HEK293T (cell line): ENCODE data around the gene MGMT.

ENCODE experiments used
- CTCF ChIA-PET: fragments of 350-600 bp; formaldehyde crosslinking; extraction: SDS; loops from one replicate; lab custom pipeline; 2021; ENCODE audit warnings: antibody characterized with exemption, inconsistent platforms; lab: Yijun Ruan, JAX
- POLR2A ChIA-PET: fragments of 350-600 bp; formaldehyde crosslinking; extraction: SDS; loops from one replicate; lab custom pipeline; 2020; ENCODE audit warnings: antibody characterized with exemption, inconsistent platforms; lab: Yijun Ruan, JAX
- DNase-seq: peaks from one replicate; pipeline ENCODE4 v3.0.0; 2012; ENCODE audit warnings: mixed read lengths; ENCODE audit errors: extremely low spot score
- ARNT ChIP-seq: fragments of 450-650 bp; IDR thresholded peaks from 2 replicates; pipeline ENCODE4 v1.6.1; 2017; ENCODE audit warnings: mild to moderate bottlenecking
- BHLHE40 ChIP-seq: fragments of 450-650 bp; IDR thresholded peaks from 2 replicates; pipeline ENCODE4 v1.6.1; 2016; ENCODE audit warnings: mild to moderate bottlenecking, moderate library complexity, borderline replicate concordance
- CTBP1 ChIP-seq: fragments of 450-650 bp; IDR thresholded peaks from 2 replicates; pipeline ENCODE4 v1.6.1; 2016; ENCODE audit warnings: borderline replicate concordance
- FOXA1 ChIP-seq: fragments of 450-650 bp; IDR thresholded peaks from 2 replicates; pipeline ENCODE4 v1.6.1; 2016; ENCODE audit warnings: mild to moderate bottlenecking
- FOXK2 ChIP-seq: fragments of 450-650 bp; IDR thresholded peaks from 2 replicates; pipeline ENCODE4 v1.6.1; 2016; ENCODE audit warnings: mild to moderate bottlenecking
- FOXM1 ChIP-seq: fragments of 450-650 bp; IDR thresholded peaks from 2 replicates; pipeline ENCODE4 v1.6.1; 2017; ENCODE audit warnings: mild to moderate bottlenecking, borderline replicate concordance
- HDGF ChIP-seq: fragments of 450-650 bp; IDR thresholded peaks from 2 replicates; pipeline ENCODE4 v1.6.1; 2017; ENCODE audit warnings: antibody characterized with exemption, borderline replicate concordance
- L3MBTL2 ChIP-seq: fragments of 450-650 bp; conservative IDR thresholded peaks from 2 replicates; pipeline ENCODE4 v1.6.1; 2016; ENCODE audit warnings: mild to moderate bottlenecking
- LEF1 ChIP-seq: fragments of 450-650 bp; IDR thresholded peaks from 2 replicates; pipeline ENCODE4 v1.6.1; 2017; ENCODE audit warnings: mild to moderate bottlenecking, borderline replicate concordance
- NFRKB ChIP-seq: fragments of 450-650 bp; IDR thresholded peaks from 2 replicates; pipeline ENCODE4 v1.6.1; 2016; ENCODE audit warnings: mild to moderate bottlenecking, moderate library complexity
- PKNOX1 ChIP-seq: fragments of 450-650 bp; IDR thresholded peaks from 2 replicates; pipeline ENCODE4 v1.6.1; 2016
- SP1 ChIP-seq: fragments of 450-650 bp; IDR thresholded peaks from 2 replicates; pipeline ENCODE4 v1.6.1; 2017
- SUZ12 ChIP-seq: fragments of 450-650 bp; IDR thresholded peaks from 2 replicates; pipeline ENCODE4 v1.6.1; 2016; ENCODE audit warnings: mild to moderate bottlenecking
- TARDBP ChIP-seq: fragments of 450-650 bp; IDR thresholded peaks from 2 replicates; pipeline ENCODE4 v1.6.1; 2016
- ZNF384 ChIP-seq: fragments of 450-650 bp; IDR thresholded peaks from 2 replicates; pipeline ENCODE4 v1.6.1; 2016

MGMT gene

GRCh38 chr10:129506101-129506797 lies 39.2 kb downstream of the MGMT start:
- POLR2A ChIA-PET, result no interaction called here
- no peak for DNase-seq
- CTCF ChIA-PET, result no interaction called here
- no peak for TF ChIP-seq TARDBP

- CTCF ChIA-PET, result no interaction called here
- POLR2A ChIA-PET, result no interaction called here
- DNase-seq, result no peak
- TF ChIP-seq NFRKB (no peak), FOXK2 (no peak), CTBP1 (no peak), PKNOX1 (no peak), HDGF (no peak), FOXA1 (no peak), L3MBTL2 (no peak), SP1 (no peak), SUZ12 (no peak), LEF1 (no peak), FOXM1 (no peak), ZNF384 (no peak)
These were observed 40.3 kb downstream of the MGMT start for GRCh38 chr10:129507216-129507889.

GRCh38 chr10:129509155-129509554 lies 42.1 kb downstream of the MGMT start:
- CTCF ChIA-PET, result no interaction called here
- POLR2A ChIA-PET, result no interaction called here
- no peak for DNase-seq
- TF ChIP-seq LEF1 (no peak), FOXA1 (no peak), CTBP1 (no peak), FOXM1 (no peak), ZNF384 (no peak)

- ChIA-PET POLR2A (no interaction called here), CTCF (no interaction called here)
- DNase-seq, result no peak
- TF ChIP-seq TARDBP (no peak), HDGF (no peak), BHLHE40 (no peak), FOXK2 (no peak), ARNT (no peak)
These were observed 42.8 kb downstream of the MGMT start for GRCh38 chr10:129509835-129510234.

GRCh38 chr10:129511086-129511485 lies 44.0 kb downstream of the MGMT start:
- DNase-seq, result no peak
- ChIA-PET CTCF (no interaction called here), POLR2A (no interaction called here)
- TF ChIP-seq FOXM1 (no peak), TARDBP (no peak), PKNOX1 (no peak), NFRKB (no peak), SP1 (no peak), ARNT (no peak), ZNF384 (no peak), FOXA1 (no peak), FOXK2 (no peak), BHLHE40 (no peak), LEF1 (no peak), HDGF (no peak)

GRCh38 chr10:129511758-129512157 lies 44.7 kb downstream of the MGMT start:
- ChIA-PET POLR2A (no interaction called here), CTCF (no interaction called here)
- TF ChIP-seq ZNF384, result no peak
- TF ChIP-seq CTBP1, result no peak
- no peak for TF ChIP-seq FOXK2
- no peak for TF ChIP-seq HDGF
- no peak for TF ChIP-seq ARNT
- no peak for TF ChIP-seq SUZ12
- no peak for DNase-seq

GRCh38 chr10:129513312-129513711 lies 46.3 kb downstream of the MGMT start:
- CTCF ChIA-PET, result no interaction called here
- TF ChIP-seq CTBP1 (no peak), L3MBTL2 (no peak), FOXA1 (no peak), NFRKB (no peak), ARNT (no peak), FOXM1 (no peak), LEF1 (no peak), SP1 (no peak)
- POLR2A ChIA-PET, result no interaction called here
- DNase-seq, result no peak
